ENCODE results near the gene PLEKHA6. TPM values are rescaled to one million over a fixed set of nuclear protein-coding genes. Genes with fewer than 3 reads are reported as not detected.

PLEKHA6 gene
- polyA plus RNA-seq, 1 donor from 2014 or later: 22.6 TPM

DNA sequence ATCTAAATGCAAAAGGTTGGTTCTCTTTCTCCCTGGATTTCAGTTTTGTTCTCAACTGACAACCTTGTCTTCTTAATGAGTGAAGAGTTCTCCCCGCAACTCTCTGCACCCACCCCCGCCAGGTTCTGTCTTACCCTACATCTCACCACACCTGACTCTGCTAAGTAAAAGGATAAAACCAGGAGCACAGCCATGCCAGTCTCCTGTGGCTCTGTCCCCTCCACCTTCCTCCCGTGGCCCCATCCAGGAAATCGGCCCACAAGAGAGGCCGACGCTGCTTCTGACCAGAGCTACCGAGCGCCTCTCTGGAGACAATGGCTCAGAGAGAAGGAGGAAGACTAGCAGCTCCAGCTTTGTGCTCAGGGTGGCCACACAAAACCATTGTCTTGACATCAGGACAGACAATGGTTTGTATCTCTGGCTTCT lies 72.2 kb downstream of the PLEKHA6 start:
- Histone ChIP-seq H4K20me1 (ENCODE audit: insufficient read depth) (peaks cover 6% of the 10 kb centered on the region), H3K4me2 (ENCODE audit: low read length) (no peak overlapping the region), H2AFZ (ENCODE audit: low read depth, low read length) (no peak overlapping the region), H3K4me3 (ENCODE audit: low read length) (peak overlapping the region; percentile 15), H3K9ac (ENCODE audit: low read length) (no peak overlapping the region), H3K27me3 (ENCODE audit: insufficient read depth, low read depth, low read length) (no peaks in the 10 kb centered on the region), H3K9me3 (ENCODE audit: low read length) (no peaks in the 10 kb centered on the region), H3F3A (ENCODE audit: insufficient read depth, low read length, poor library complexity, severe bottlenecking) (no peaks in the 10 kb centered on the region), H3K36me3 (ENCODE audit: insufficient read depth, low read length) (no peaks in the 10 kb centered on the region), H3K27ac (ENCODE audit: low read length) (no peak overlapping the region), H3K79me2 (replicated peaks; ENCODE audit: insufficient read depth, low read length) (peaks cover 19% of the 10 kb centered on the region), H3K9me2 (ENCODE audit: insufficient read depth, low read length) (no peaks in the 10 kb centered on the region)
- TF ChIP-seq, protein P1, sequence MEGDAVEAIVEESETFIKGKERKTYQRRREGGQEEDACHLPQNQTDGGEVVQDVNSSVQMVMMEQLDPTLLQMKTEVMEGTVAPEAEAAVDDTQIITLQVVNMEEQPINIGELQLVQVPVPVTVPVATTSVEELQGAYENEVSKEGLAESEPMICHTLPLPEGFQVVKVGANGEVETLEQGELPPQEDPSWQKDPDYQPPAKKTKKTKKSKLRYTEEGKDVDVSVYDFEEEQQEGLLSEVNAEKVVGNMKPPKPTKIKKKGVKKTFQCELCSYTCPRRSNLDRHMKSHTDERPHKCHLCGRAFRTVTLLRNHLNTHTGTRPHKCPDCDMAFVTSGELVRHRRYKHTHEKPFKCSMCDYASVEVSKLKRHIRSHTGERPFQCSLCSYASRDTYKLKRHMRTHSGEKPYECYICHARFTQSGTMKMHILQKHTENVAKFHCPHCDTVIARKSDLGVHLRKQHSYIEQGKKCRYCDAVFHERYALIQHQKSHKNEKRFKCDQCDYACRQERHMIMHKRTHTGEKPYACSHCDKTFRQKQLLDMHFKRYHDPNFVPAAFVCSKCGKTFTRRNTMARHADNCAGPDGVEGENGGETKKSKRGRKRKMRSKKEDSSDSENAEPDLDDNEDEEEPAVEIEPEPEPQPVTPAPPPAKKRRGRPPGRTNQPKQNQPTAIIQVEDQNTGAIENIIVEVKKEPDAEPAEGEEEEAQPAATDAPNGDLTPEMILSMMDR (IDR thresholded peaks at IDR 0.05; ENCODE audit: poor library complexity, severe bottlenecking): no peak
- TF ChIP-seq RAD21 (conservative IDR thresholded peaks at IDR 0.05): no peak
- TF ChIP-seq, protein P2, sequence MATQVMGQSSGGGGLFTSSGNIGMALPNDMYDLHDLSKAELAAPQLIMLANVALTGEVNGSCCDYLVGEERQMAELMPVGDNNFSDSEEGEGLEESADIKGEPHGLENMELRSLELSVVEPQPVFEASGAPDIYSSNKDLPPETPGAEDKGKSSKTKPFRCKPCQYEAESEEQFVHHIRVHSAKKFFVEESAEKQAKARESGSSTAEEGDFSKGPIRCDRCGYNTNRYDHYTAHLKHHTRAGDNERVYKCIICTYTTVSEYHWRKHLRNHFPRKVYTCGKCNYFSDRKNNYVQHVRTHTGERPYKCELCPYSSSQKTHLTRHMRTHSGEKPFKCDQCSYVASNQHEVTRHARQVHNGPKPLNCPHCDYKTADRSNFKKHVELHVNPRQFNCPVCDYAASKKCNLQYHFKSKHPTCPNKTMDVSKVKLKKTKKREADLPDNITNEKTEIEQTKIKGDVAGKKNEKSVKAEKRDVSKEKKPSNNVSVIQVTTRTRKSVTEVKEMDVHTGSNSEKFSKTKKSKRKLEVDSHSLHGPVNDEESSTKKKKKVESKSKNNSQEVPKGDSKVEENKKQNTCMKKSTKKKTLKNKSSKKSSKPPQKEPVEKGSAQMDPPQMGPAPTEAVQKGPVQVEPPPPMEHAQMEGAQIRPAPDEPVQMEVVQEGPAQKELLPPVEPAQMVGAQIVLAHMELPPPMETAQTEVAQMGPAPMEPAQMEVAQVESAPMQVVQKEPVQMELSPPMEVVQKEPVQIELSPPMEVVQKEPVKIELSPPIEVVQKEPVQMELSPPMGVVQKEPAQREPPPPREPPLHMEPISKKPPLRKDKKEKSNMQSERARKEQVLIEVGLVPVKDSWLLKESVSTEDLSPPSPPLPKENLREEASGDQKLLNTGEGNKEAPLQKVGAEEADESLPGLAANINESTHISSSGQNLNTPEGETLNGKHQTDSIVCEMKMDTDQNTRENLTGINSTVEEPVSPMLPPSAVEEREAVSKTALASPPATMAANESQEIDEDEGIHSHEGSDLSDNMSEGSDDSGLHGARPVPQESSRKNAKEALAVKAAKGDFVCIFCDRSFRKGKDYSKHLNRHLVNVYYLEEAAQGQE (IDR thresholded peaks at IDR 0.05; ENCODE audit: borderline replicate concordance): no peak
- no peak for TF ChIP-seq POLR2AphosphoS5 (IDR thresholded peaks at IDR 0.05)
- no peak for TF ChIP-seq EP300 (conservative IDR thresholded peaks at IDR 0.05; ENCODE audit: poor library complexity, severe bottlenecking)
- TF ChIP-seq TAF1 (IDR thresholded peaks at IDR 0.05; ENCODE audit: low read depth): no peak
- TF ChIP-seq EZH2 (IDR thresholded peaks at IDR 0.05; ENCODE audit: borderline replicate concordance, insufficient read depth, low read length, poor library complexity, severe bottlenecking): no peak
- no peak for TF ChIP-seq SMC3 (conservative IDR thresholded peaks at IDR 0.05; ENCODE audit: poor library complexity)
- no peak for TF ChIP-seq MXI1 (conservative IDR thresholded peaks at IDR 0.05; ENCODE audit: poor library complexity, severe bottlenecking)

DNA sequence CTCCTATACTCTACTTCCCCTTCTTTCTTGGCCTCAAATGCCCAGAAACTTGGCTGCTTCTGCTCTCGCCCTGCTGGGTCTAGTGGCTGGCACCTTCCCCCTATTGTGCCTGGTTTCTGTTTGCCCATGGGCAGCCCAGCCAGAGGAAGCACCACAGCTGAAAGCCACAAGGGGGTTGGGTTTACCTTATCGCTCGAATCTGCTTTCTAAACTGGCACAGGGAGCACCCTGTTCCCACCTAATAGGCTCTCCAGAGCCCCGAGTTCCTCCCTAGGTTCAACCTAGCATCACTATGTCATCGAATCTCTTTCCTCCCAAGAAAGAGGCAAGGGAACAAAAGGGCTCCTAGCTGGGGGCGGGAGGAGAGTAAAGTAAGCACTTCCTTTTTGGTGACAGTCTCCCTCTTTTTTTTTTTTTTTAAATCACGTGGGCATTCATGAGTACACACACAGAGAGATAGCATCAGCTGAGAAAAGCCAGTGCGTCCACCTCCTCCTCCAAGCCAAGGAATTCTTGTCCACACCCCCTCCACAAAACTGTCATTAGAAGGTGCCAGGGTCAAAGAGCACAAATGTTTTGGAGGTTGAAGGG lies 72.8 kb downstream of the PLEKHA6 start:
- peaks cover 19% of the 10 kb centered on the region for H3K79me2 ChIP-seq (replicated peaks; ENCODE audit: insufficient read depth, low read length)
- no peaks in the 10 kb centered on the region for H3K36me3 ChIP-seq (ENCODE audit: insufficient read depth, low read length)
- H3K4me3 ChIP-seq (ENCODE audit: low read length): no peak overlapping the region
- H2AFZ ChIP-seq (ENCODE audit: low read depth, low read length): no peak overlapping the region
- no peaks in the 10 kb centered on the region for H3K9me2 ChIP-seq (ENCODE audit: insufficient read depth, low read length)
- no peak overlapping the region for H3K27ac ChIP-seq (ENCODE audit: low read length)
- no peak for TF ChIP-seq EP300 (conservative IDR thresholded peaks at IDR 0.05; ENCODE audit: poor library complexity, severe bottlenecking)
- no peak for TF ChIP-seq TAF1 (IDR thresholded peaks at IDR 0.05; ENCODE audit: low read depth)
- no peak for TF ChIP-seq POLR2AphosphoS5 (IDR thresholded peaks at IDR 0.05)
- no peak for TF ChIP-seq EZH2 (IDR thresholded peaks at IDR 0.05; ENCODE audit: borderline replicate concordance, insufficient read depth, low read length, poor library complexity, severe bottlenecking)
- TF ChIP-seq RAD21 (conservative IDR thresholded peaks at IDR 0.05): no peak
- TF ChIP-seq, protein P1 (IDR thresholded peaks at IDR 0.05; ENCODE audit: poor library complexity, severe bottlenecking): no peak
- TF ChIP-seq, protein P2 (IDR thresholded peaks at IDR 0.05; ENCODE audit: borderline replicate concordance): no peak
- no peak for TF ChIP-seq SMC3 (conservative IDR thresholded peaks at IDR 0.05; ENCODE audit: poor library complexity)
- no peak for TF ChIP-seq MXI1 (conservative IDR thresholded peaks at IDR 0.05; ENCODE audit: poor library complexity, severe bottlenecking)
- no peak overlapping the region for H3K9ac ChIP-seq (ENCODE audit: low read length)
- H4K20me1 ChIP-seq (ENCODE audit: insufficient read depth): peaks cover 6% of the 10 kb centered on the region
- H3K9me3 ChIP-seq (ENCODE audit: low read length): no peaks in the 10 kb centered on the region
- H3K4me2 ChIP-seq (ENCODE audit: low read length): no peak overlapping the region
- no peaks in the 10 kb centered on the region for H3F3A ChIP-seq (ENCODE audit: insufficient read depth, low read length, poor library complexity, severe bottlenecking)
- no peaks in the 10 kb centered on the region for H3K27me3 ChIP-seq (ENCODE audit: insufficient read depth, low read depth, low read length)

Data from neural cell (in vitro differentiated cells).